ENCODE results near the gene RCOR1. TPM values are rescaled to one million over a fixed set of nuclear protein-coding genes. Genes with fewer than 3 reads are reported as not detected.
A peak's percentile ranks its signal among the peaks of the same experiment; 100 is the strongest.

The RCOR1 gene
- total and polyA plus RNA-seq, 2 of the 4 experiments (the other 2 are of a cell fraction), result 9.0 to 11.2 TPM

DNA sequence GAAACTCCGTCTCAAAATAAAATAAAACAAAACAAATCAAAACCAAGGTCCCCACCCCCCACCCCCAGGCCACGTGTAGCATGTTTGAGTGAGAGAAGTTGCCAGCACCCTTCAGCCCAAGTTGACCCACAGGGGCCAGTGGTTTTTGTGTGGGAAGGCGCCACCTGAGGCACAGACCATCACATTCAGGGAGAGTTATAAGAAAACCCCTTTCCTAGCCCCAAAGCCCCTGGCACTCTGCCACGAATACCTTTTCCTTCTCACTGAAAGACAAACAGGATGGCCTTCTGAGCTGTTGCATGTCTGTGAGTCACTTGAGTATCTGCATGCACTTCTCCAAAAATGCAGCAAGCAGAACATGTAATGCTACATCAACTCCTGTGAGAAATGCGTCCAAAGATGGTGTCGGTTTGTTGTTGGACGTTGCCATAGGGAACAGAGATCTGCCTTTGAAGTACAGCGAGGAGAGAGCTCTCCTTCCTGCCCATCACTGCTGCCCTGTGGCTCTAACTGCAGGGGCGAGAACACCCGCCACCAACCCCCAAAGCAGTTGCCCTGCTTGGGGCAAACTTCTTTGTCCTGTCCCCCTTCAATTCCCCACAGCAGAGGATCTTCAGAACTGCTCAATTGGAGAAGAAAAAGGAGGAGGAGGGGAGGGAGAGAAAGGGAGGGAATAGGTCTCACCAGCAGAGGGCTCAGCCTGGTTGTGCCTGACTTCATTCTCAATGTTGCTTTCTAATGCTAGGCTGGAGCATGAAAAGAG is 182.1 kb downstream of the RCOR1 start:
- Histone ChIP-seq H4K5ac (ENCODE audit: low read depth, low read length) (no peak overlapping the region), H3K79me1 (ENCODE audit: low read depth in 1 of 2, low read length in 2 of 2) (peaks cover 11 to 19% of the 10 kb centered on the region in 2 experiments), H3K56ac (ENCODE audit: extremely low read depth, insufficient read depth, low read length) (no peak overlapping the region), H2AK5ac (ENCODE audit: low read depth, low read length) (no peak overlapping the region), H3K9me3 (ENCODE audit: control insufficient read depth, insufficient read depth, low read length) (no peaks in the 10 kb centered on the region), H3K4me2 (ENCODE audit: low read depth, low read length) (peak overlapping the region; percentile 16; the same call in 1 of the 2 replicates), H3K23ac (ENCODE audit: low read depth, low read length) (no peak overlapping the region), H3K4ac (ENCODE audit: low read depth, low read length) (no peak overlapping the region), H2BK15ac (ENCODE audit: low read depth, low read length) (no peak overlapping the region), H4K8ac (ENCODE audit: low read depth in 2 of 2, low read length in 2 of 2) (peak overlapping the region in 1 of 2 experiments; percentile 44; a peak in 1 of 4 replicates), H2AFZ (replicated peaks; ENCODE audit: low read length, poor library complexity) (peak overlapping the region; percentile 88), H4K91ac (ENCODE audit: insufficient read depth, low read depth, low read length) (no peak overlapping the region), H3K9me1 (ENCODE audit: insufficient read depth, low read length) (peaks cover 12% of the 10 kb centered on the region; the same call in 1 of the 2 replicates), H4K20me1 (ENCODE audit: insufficient read depth, low read length) (peaks cover 14% of the 10 kb centered on the region; the same call in 1 of the 2 replicates), H2BK20ac (ENCODE audit: low read depth, low read length) (no peak overlapping the region), H2BK120ac (ENCODE audit: low read depth, low read length) (no peak overlapping the region), H3K27ac (ENCODE audit: insufficient read depth, low read length) (no peak overlapping the region), H3K4me3 (ENCODE audit: insufficient read depth, low read depth, low read length) (no peak overlapping the region), H3K18ac (ENCODE audit: low read depth, low read length) (no peak overlapping the region), H3K9ac (ENCODE audit: low read depth, low read length) (no peak overlapping the region), H3K14ac (replicated peaks; ENCODE audit: low read depth, low read length) (no peak overlapping the region), H3K27me3 (ENCODE audit: control insufficient read depth, insufficient read depth, low read length) (peaks cover 3% of the 10 kb centered on the region; the same call in 1 of the 2 replicates), H2BK5ac (ENCODE audit: low read depth, low read length, poor library complexity, severe bottlenecking) (no peak overlapping the region), H3K4me1 (ENCODE audit: control insufficient read depth, insufficient read depth, low read length) (peaks cover 10% of the 10 kb centered on the region), H2AK9ac (replicated peaks; ENCODE audit: low read depth, low read length, poor library complexity) (peak overlapping the region; percentile 91), H3K36me3 (ENCODE audit: control insufficient read depth, insufficient read depth, low read length) (no peaks in the 10 kb centered on the region)
- peak; percentile 78 for DNase-seq
- ChIA-PET POLR2A (ENCODE audit: unreplicated experiment) (no interaction called here), CTCF (interaction anchor here (0.6 to 1.0 kb wide), 2 partner anchors 17 to 143 kb away, joined by 3 to 4 read pairs; no protein-coding TSS in a partner anchor)
- in situ Hi-C loops (cut with MboI; ENCODE audit: low sequenced_read_pairs), result loop anchor here (10.0 kb wide), 1 partner anchor 140 kb away; no protein-coding TSS in a partner anchor
- TF ChIP-seq MXI1 (IDR thresholded peaks at IDR 0.05; ENCODE audit: borderline replicate concordance, low read depth, low read length), result no peak
- TF ChIP-seq FOS (IDR thresholded peaks at IDR 0.05; ENCODE audit: low read depth, low read length), result 0 out of 2 replicates have a peak, but pooled peaks have one; percentile 7
- TF ChIP-seq, protein P1, sequence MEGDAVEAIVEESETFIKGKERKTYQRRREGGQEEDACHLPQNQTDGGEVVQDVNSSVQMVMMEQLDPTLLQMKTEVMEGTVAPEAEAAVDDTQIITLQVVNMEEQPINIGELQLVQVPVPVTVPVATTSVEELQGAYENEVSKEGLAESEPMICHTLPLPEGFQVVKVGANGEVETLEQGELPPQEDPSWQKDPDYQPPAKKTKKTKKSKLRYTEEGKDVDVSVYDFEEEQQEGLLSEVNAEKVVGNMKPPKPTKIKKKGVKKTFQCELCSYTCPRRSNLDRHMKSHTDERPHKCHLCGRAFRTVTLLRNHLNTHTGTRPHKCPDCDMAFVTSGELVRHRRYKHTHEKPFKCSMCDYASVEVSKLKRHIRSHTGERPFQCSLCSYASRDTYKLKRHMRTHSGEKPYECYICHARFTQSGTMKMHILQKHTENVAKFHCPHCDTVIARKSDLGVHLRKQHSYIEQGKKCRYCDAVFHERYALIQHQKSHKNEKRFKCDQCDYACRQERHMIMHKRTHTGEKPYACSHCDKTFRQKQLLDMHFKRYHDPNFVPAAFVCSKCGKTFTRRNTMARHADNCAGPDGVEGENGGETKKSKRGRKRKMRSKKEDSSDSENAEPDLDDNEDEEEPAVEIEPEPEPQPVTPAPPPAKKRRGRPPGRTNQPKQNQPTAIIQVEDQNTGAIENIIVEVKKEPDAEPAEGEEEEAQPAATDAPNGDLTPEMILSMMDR (conservative IDR thresholded peaks at IDR 0.05; ENCODE audit: low read depth, low read length), result peak; percentile 85
- peak; percentile 76 for TF ChIP-seq RAD21 (IDR thresholded peaks at IDR 0.05; ENCODE audit: low read length)
- peak; percentile 68 for TF ChIP-seq SMC3 (IDR thresholded peaks at IDR 0.05; ENCODE audit: low read depth, low read length)
- TF ChIP-seq NFE2L2 (IDR thresholded peaks at IDR 0.05; ENCODE audit: low read depth, low read length), result no peak
- TF ChIP-seq CHD1 (IDR thresholded peaks at IDR 0.05; ENCODE audit: low read depth, low read length), result no peak
- ATAC-seq (ENCODE audit: low read depth), result peak; percentile 56
- 80% methylated on average over 1 of the region's 10 CpGs; no CpG with 5 or more reads in 1 of the 2 experiments for WGBS, 2 experiments (ENCODE audit: extremely low coverage in 2 of 2, insufficient read length in 1 of 2)
- dilution Hi-C loops (cut with HindIII; ENCODE audit: low sequenced_read_pairs, unreplicated experiment), result no loop called here
- no TSS peak for BruUV-seq (replicated peaks)
- intact Hi-C loops (cut with micrococcal nuclease), result loop anchor here (1.0 to 10.0 kb wide), 3 partner anchors 119 to 180 kb away; partner anchors contain the start of gene RCOR1
